ENCODE results near the gene TDRD7. TPM values are rescaled to one million over a fixed set of nuclear protein-coding genes. Genes with fewer than 3 reads are reported as not detected.

The TDRD7 gene
- total and polyA plus RNA-seq, 9 of the 15 experiments (the other 6 are each of a cell fraction or from before 2014, with no cell fraction given) = 2.2 to 7.7 (median 5.2) TPM

DNA sequence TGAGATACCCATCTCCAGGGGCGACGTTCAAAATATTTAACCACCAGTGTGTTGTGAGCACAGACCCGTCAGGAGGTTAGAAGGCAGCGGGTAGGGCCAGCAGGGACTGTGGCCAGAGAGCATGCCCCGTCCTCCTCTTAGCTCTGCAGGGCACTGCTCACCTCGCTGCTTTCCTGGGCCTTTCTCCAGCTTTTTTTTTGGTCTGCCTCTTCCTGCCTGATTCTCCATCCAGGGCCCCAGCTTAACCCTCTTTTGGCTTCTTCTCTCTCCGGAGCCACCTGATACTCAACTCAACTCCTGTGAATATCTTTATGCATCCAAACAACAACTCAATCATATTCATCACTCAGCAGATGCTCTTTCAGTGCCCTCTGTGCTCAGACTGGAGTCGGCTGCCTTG is 133.6 kb downstream of the TDRD7 start:
- H3K4me3 ChIP-seq = no peak overlapping the region
- H4K20me1 ChIP-seq (replicated peaks; ENCODE audit: control insufficient read depth, insufficient read depth, low read length) = peaks cover 9% of the 10 kb centered on the region; the same call in 1 of the 2 replicates
- H2AFZ ChIP-seq (ENCODE audit: low read depth, low read length) = no peak overlapping the region
- POLR2A ChIA-PET = interaction anchor here (1.0 kb wide), 1 partner anchor 11 kb away, joined by 5 read pairs; no protein-coding TSS in a partner anchor
- intact Hi-C loops (cut with micrococcal nuclease) = no loop called here
- H3K4me1 ChIP-seq (replicated peaks in 1 of 2; ENCODE audit: control insufficient read depth in 2 of 2, insufficient read depth in 2 of 2, low read length in 2 of 2) = no peaks in the 10 kb centered on the region
- DNase-seq (ENCODE audit: extremely low read depth in 1 of 4, low spot score in 3 of 4) = no peak
- H3K27ac ChIP-seq (ENCODE audit: extremely low read depth, low read depth, low read length) = no peak overlapping the region
- no peaks in the 10 kb centered on the region for H3K9me3 ChIP-seq (replicated peaks; ENCODE audit: control insufficient read depth, insufficient read depth, low read depth, low read length)
- no peak overlapping the region for H3K9ac ChIP-seq (ENCODE audit: insufficient read depth in 1 of 2, low read depth in 2 of 2, low read length in 2 of 2)
- BruUV-seq (replicated peaks) = no TSS peak
- peaks cover 4% of the 10 kb centered on the region; the same call in 1 of the 3 replicates for H3K79me2 ChIP-seq (ENCODE audit: control insufficient read depth, insufficient read depth, low read length)
- 80% methylated on average over 8 of the region's 8 CpGs for WGBS (ENCODE audit: insufficient coverage, low coverage, missing lambda C conversion rate)
- no peak for FAIRE-seq
- no peak for ATAC-seq
- CTCF ChIA-PET (ENCODE audit: low intra/inter-chr PET ratio) = no interaction called here
- in situ Hi-C loops (cut with MboI) = no loop called here
- H3K27me3 ChIP-seq (ENCODE audit: control insufficient read depth in 2 of 2, insufficient read depth in 2 of 2, low read length in 2 of 2) = no peaks in the 10 kb centered on the region
- no peak overlapping the region for H3K4me2 ChIP-seq (ENCODE audit: insufficient read depth, low read length)
- no peaks in the 10 kb centered on the region for H3K9me1 ChIP-seq (ENCODE audit: control insufficient read depth, insufficient read depth, low read length)
- H3K36me3 ChIP-seq (ENCODE audit: control insufficient read depth, insufficient read depth, low read length) = peaks cover 33% of the 10 kb centered on the region
- TF ChIP-seq RB1 (IDR thresholded peaks at IDR 0.05; ENCODE audit: low read depth) (no peak), ZBTB1 (CRISPR knock-in tag; IDR thresholded peaks at IDR 0.05; ENCODE audit: borderline replicate concordance, low read depth) (no peak), KDM5B (IDR thresholded peaks at IDR 0.05; ENCODE audit: insufficient replicate concordance, low read depth, low read length) (no peak), ZFP91 (CRISPR knock-in tag; IDR thresholded peaks at IDR 0.05) (no peak), NR1H2 (CRISPR knock-in tag; IDR thresholded peaks at IDR 0.05) (no peak), ZBTB2 (IDR thresholded peaks at IDR 0.05) (no peak), NONO (IDR thresholded peaks at IDR 0.05; ENCODE audit: low read depth in 2 of 2, low read length in 1 of 2) (no peak), SAP30 (IDR thresholded peaks at IDR 0.05; ENCODE audit: borderline replicate concordance, insufficient read depth, low read depth, low read length, poor library complexity, severe bottlenecking) (no peak), TCF15 (CRISPR knock-in tag; IDR thresholded peaks at IDR 0.05) (no peak), HOXB6 (CRISPR knock-in tag; IDR thresholded peaks at IDR 0.05; ENCODE audit: borderline replicate concordance) (no peak), CTCF (IDR thresholded peaks at IDR 0.05 in 2 of 3, conservative IDR thresholded peaks at IDR 0.05 in 1 of 3; ENCODE audit: insufficient read depth in 2 of 3, low read depth in 1 of 3, low read length in 3 of 3) (no peak), RFX5 (IDR thresholded peaks at IDR 0.05; ENCODE audit: low read depth, low read length) (no peak), TAF15 (IDR thresholded peaks at IDR 0.05; ENCODE audit: low read depth, low read length) (no peak), ZNF347 (CRISPR knock-in tag; IDR thresholded peaks at IDR 0.05; ENCODE audit: low read depth) (no peak), ZNF584 (CRISPR knock-in tag; IDR thresholded peaks at IDR 0.05; ENCODE audit: low read depth) (no peak), SREBF1 (IDR thresholded peaks at IDR 0.05; ENCODE audit: borderline replicate concordance, low read depth, low read length) (no peak)

Data from K562 (cell line).